H1 (cell line): ENCODE data around the gene GLB1L3. TPM values are rescaled to one million over a fixed set of nuclear protein-coding genes. Genes with fewer than 3 reads are reported as not detected.
A peak's percentile ranks its signal among the peaks of the same experiment; 100 is the strongest.

ENCODE experiments used
- CTCF ChIA-PET: fragments of 300-600 bp; sonication (Branson Sonifier 250); formaldehyde crosslinking; loops from one replicate; lab custom pipeline; 2021; ENCODE audit not compliant: partially characterized antibody; lab: Charles Lee
- POLR2A ChIA-PET: fragments of 300-600 bp; sonication (Branson Sonifier 250); formaldehyde crosslinking; loops from one replicate; lab custom pipeline; 2021; ENCODE audit warnings: inconsistent platforms; ENCODE audit not compliant: partially characterized antibody; lab: Charles Lee
- DNase-seq, 2 experiments: peaks; one replicate each; pipeline versions ENCODE4 v3.0.0 to v3.0.0-alpha.2; 2010 to 2022; ENCODE audit warnings: low spot score in 2 of 2, low read depth in 1 of 2, mixed read lengths in 1 of 2
- FAIRE-seq: peaks from 2 replicates; lab custom pipeline; 2011; peaks lifted over from hg19 to GRCh38; lab: Jason Lieb, UNC
- H2AFZ ChIP-seq: 2 replicates; pipeline ENCODE4 v1.8.1; 2012; ENCODE audit warnings: low read length, inconsistent platforms
- H2AK5ac ChIP-seq: 2 replicates; pipeline ENCODE4 v1.6.1; 2013; ENCODE audit warnings: low read depth, low read length
- H2BK120ac ChIP-seq: replicated peaks from 2 replicates; pipeline ENCODE3; 2013; ENCODE audit warnings: low read depth, low read length, inconsistent platforms
- H2BK12ac ChIP-seq: 2 replicates; pipeline ENCODE4 v1.6.1; 2013; ENCODE audit warnings: low read depth, low read length
- H2BK15ac ChIP-seq: 2 replicates; pipeline ENCODE4 v1.6.1; 2013; ENCODE audit warnings: low read length
- H2BK20ac ChIP-seq: 2 replicates; pipeline ENCODE4 v1.6.1; 2013; ENCODE audit warnings: low read length
- H2BK5ac ChIP-seq: 2 replicates; pipeline ENCODE4 v1.6.1; 2013; ENCODE audit warnings: low read depth, low read length
- H3K14ac ChIP-seq: 2 replicates; pipeline ENCODE4 v1.6.1; 2013; ENCODE audit warnings: inconsistent platforms; ENCODE audit not compliant: insufficient read length
- H3K18ac ChIP-seq: 2 replicates; pipeline ENCODE4 v1.6.1; 2013; ENCODE audit warnings: low read length; ENCODE audit errors: extremely low read depth
- H3K23ac ChIP-seq: 2 replicates; pipeline ENCODE4 v1.6.1; 2013; ENCODE audit warnings: inconsistent platforms; ENCODE audit not compliant: insufficient read length
- H3K23me2 ChIP-seq: 2 replicates; pipeline ENCODE4 v1.6.1; 2013; ENCODE audit warnings: low read depth, low read length
- H3K27ac ChIP-seq: 2 replicates; pipeline ENCODE4 v1.6.1; 2011; ENCODE audit warnings: low read depth, low read length, inconsistent platforms
- H3K27me3 ChIP-seq, 4 experiments: replicated peaks in 1 of 4; 1 replicate in 1 of 4; 2 replicates in 3 of 4; pipeline versions ENCODE4 v1.6.1 to v1.8.1; 2011 to 2013; ENCODE audit warnings: low read length in 3 of 4, mild to moderate bottlenecking in 3 of 4, inconsistent platforms in 2 of 4, mixed read lengths in 2 of 4, moderate library complexity in 1 of 4; ENCODE audit not compliant: control insufficient read depth in 3 of 4, insufficient read depth in 3 of 4; ENCODE audit errors: extremely low read depth in 1 of 4
- H3K36me3 ChIP-seq, 4 experiments: 2 replicates each; pipeline versions ENCODE4 v1.6.1 to v1.8.1; 2011 to 2013; ENCODE audit warnings: mild to moderate bottlenecking in 4 of 4, low read length in 3 of 4, moderate library complexity in 2 of 4, control low read depth in 1 of 4, inconsistent platforms in 1 of 4; ENCODE audit not compliant: insufficient read depth in 4 of 4, control insufficient read depth in 2 of 4
- H3K4ac ChIP-seq: replicated peaks from 2 replicates; pipeline ENCODE3; 2013; ENCODE audit warnings: low read length, low read depth, mixed read lengths, inconsistent platforms; ENCODE audit not compliant: insufficient read length
- H3K4me1 ChIP-seq, 4 experiments: replicated peaks in 1 of 4; 1 replicate in 1 of 4; 2 replicates in 3 of 4; pipeline versions ENCODE4 v1.6.1 to v1.8.1; 2011 to 2013; ENCODE audit warnings: low read length in 3 of 4, inconsistent platforms in 2 of 4, mixed read lengths in 1 of 4; ENCODE audit not compliant: insufficient read depth in 4 of 4, control insufficient read depth in 3 of 4
- H3K4me2 ChIP-seq, 2 experiments: 2 replicates each; pipeline versions ENCODE4 v1.6.1 to v1.8.1; 2011 to 2013; ENCODE audit warnings: low read depth in 2 of 2, low read length in 2 of 2, control low read depth in 1 of 2, inconsistent platforms in 1 of 2, mild to moderate bottlenecking in 1 of 2; ENCODE audit not compliant: insufficient read depth in 1 of 2
- H3K4me3 ChIP-seq, 4 experiments: fragments of 200-600, 300-600 bp in 1 of 4; sonication (generic), shearing (Covaris generic), sonication (Bioruptor Twin) in 1 of 4; 2 replicates each; pipeline versions ENCODE4 v1.5.1 to v1.8.1; 2011 to 2016; ENCODE audit warnings: low read length in 4 of 4, low read depth in 3 of 4, control low read depth in 2 of 4, inconsistent platforms in 2 of 4, mild to moderate bottlenecking in 2 of 4, mixed read lengths in 1 of 4, moderate library complexity in 1 of 4; ENCODE audit not compliant: insufficient read depth in 2 of 4; ENCODE audit errors: extremely low read depth in 1 of 4
- H3K56ac ChIP-seq: replicated peaks from 2 replicates; pipeline ENCODE3; 2013; ENCODE audit warnings: low read depth, mild to moderate bottlenecking, mixed read lengths, low read length, inconsistent platforms; ENCODE audit not compliant: insufficient read length
- H3K79me1 ChIP-seq: 2 replicates; pipeline ENCODE4 v1.6.1; 2013; ENCODE audit warnings: low read depth, low read length, control low read depth
- H3K79me2 ChIP-seq, 2 experiments: 2 replicates each; pipeline versions ENCODE4 v1.6.1 to v1.8.1; 2012 to 2013; ENCODE audit warnings: low read length in 2 of 2, mild to moderate bottlenecking in 2 of 2, inconsistent platforms in 1 of 2; ENCODE audit not compliant: insufficient read depth in 2 of 2, control insufficient read depth in 1 of 2
- H3K9ac ChIP-seq, 4 experiments: replicated peaks in 1 of 4; 1 replicate in 1 of 4; 2 replicates in 3 of 4; pipeline versions ENCODE4 v1.6.1 to v1.8.1; 2011 to 2013; ENCODE audit warnings: low read depth in 3 of 4, low read length in 3 of 4, control low read depth in 2 of 4, mild to moderate bottlenecking in 2 of 4, moderate library complexity in 2 of 4, inconsistent platforms in 1 of 4; ENCODE audit errors: extremely low read depth in 1 of 4
- H3K9me3 ChIP-seq, 2 experiments: 2 replicates each; pipeline versions ENCODE4 v1.6.1 to v1.8.1; 2012 to 2013; ENCODE audit warnings: mild to moderate bottlenecking in 2 of 2, moderate library complexity in 2 of 2, control low read depth in 1 of 2, inconsistent platforms in 1 of 2, low read depth in 1 of 2, low read length in 1 of 2, mixed read lengths in 1 of 2; ENCODE audit not compliant: insufficient read depth in 2 of 2
- H4K20me1 ChIP-seq, 2 experiments: replicated peaks in 1 of 2; 2 replicates each; pipeline versions ENCODE3 to v1.8.1; 2011 to 2013; ENCODE audit warnings: inconsistent platforms in 2 of 2, low read length in 2 of 2, mild to moderate bottlenecking in 1 of 2; ENCODE audit not compliant: insufficient read depth in 2 of 2, control insufficient read depth in 1 of 2
- H4K5ac ChIP-seq: 2 replicates; pipeline ENCODE4 v1.6.1; 2013; ENCODE audit warnings: low read length, low read depth, mixed read lengths, inconsistent platforms; ENCODE audit not compliant: insufficient read length
- H4K8ac ChIP-seq: 2 replicates; pipeline ENCODE4 v1.8.0; 2013; ENCODE audit warnings: mild to moderate bottlenecking, moderate library complexity, low read length, inconsistent platforms; ENCODE audit not compliant: insufficient read depth; ENCODE audit errors: extremely low read depth
- H4K91ac ChIP-seq: replicated peaks from 2 replicates; pipeline ENCODE3; 2013; ENCODE audit warnings: low read length, mixed read lengths, inconsistent platforms; ENCODE audit not compliant: insufficient read length
- KDM1A ChIP-seq: fragments of 200-600, 300-600 bp; sonication (generic); IDR thresholded peaks from 2 replicates; pipeline ENCODE4 v1.7.1; 2016; ENCODE audit warnings: mild to moderate bottlenecking, low read length, borderline replicate concordance
- ZNF274 ChIP-seq: IDR thresholded peaks from 2 replicates; pipeline ENCODE4 v1.7.0; 2012; ENCODE audit warnings: low read length, borderline replicate concordance; ENCODE audit errors: extremely low read depth
- WGBS, 2 experiments: shearing (Covaris generic) in 1 of 2; methylation state at CpG; one replicate each; pipeline versions ENCODE4 v1.1.6 to v1.1.7; 2013 to 2015; ENCODE audit warnings: low lambda C conversion rate in 2 of 2, mixed read lengths in 2 of 2, inconsistent platforms in 1 of 2, low coverage in 1 of 2, missing lambda C conversion rate in 1 of 2; ENCODE audit not compliant: insufficient replicate concordance in 2 of 2, insufficient coverage in 1 of 2, insufficient read length in 1 of 2; ENCODE audit errors: extremely low coverage in 1 of 2, missing lambda C conversion rate in 1 of 2; 5-methylcytosine and 5-hydroxymethylcytosine counted together
- polyA plus RNA-seq, 7 experiments: library from polyadenylated mRNA; depleted of rRNA in 3 of 7; stranded (reverse) in 5 of 7; unstranded in 2 of 7; fragments of >200 nt in 5 of 7; fragments of 200-250 nt in 2 of 7; gene quantifications; 1 replicate in 5 of 7; 2 replicates in 1 of 7; 4 replicates in 1 of 7; pipeline versions ENCODE4 v1.2.1 to v1.2.3, GENCODE V29; 2011 to 2013; ENCODE audit warnings: missing spikeins in 2 of 7, mixed read lengths in 2 of 7
- total RNA-seq: library from RNA; stranded (reverse); fragmentation: NEBNext Ultra II Directional; extraction: Animal tissue kit (Norgen Biotek cat#: 25700); gene quantifications from 2 replicates; pipeline ENCODE4 v1.2.1, GENCODE V29; 2021

GLB1L3 gene
- total and polyA plus RNA-seq, 2 of the 8 experiments (the other 6 are each of a cell fraction or from before 2014, with no cell fraction given) = 14.9 to 33.2 TPM

DNA sequence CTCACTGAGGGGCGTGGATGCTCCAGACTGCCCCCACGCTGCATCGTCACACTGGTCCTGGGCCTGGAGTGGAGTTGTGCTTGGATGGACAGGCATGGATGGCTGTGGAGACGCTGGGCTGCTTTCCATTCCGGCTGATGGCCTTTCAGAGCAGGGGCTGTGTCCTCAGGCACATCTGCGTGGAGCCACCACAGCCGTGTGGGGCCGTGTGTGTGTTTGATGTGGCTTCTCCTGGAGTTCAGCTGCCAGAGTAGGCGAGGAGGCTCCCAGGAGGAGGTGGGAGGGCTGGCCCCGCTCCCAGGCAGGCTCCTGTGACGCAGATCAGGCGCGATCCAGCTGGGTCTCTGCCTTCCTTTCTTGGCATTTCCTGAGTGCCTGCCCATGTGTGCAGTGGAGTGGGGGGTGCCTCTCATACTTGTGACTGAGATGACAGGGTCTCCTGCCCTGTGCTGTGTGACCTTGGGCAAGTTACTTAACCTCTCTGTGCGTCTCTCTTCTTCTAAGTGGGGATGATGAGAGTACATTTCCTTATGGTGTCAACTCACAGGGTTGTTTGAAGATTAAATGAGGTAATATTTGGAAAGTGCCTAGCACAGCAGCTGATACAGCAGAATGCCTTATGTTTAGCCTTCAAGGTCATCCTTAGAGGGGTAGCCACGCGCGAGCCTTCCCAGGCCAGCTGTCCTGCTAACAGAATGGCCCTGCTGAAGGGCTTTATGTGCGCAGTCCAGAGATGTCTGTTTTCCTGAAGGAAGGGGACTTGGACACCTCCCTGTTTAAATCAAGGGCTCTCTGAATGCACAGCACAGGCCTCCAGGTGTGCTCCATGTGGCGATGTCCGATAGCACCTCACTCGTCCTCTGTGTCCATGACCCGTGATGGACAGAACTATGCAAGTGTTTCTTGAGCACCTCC is 89.1 kb downstream of the GLB1L3 start:
- H2BK20ac ChIP-seq = no peak overlapping the region
- H4K20me1 ChIP-seq = no peaks in the 10 kb centered on the region
- H3K23me2 ChIP-seq = no peaks in the 10 kb centered on the region
- no peaks in the 10 kb centered on the region for H3K79me1 ChIP-seq
- H2AFZ ChIP-seq = no peak overlapping the region
- FAIRE-seq (no peak), DNase-seq (no peak)
- no peak overlapping the region for H4K5ac ChIP-seq
- no peak overlapping the region for H3K14ac ChIP-seq
- CTCF ChIA-PET = interaction anchor here (0.9 kb wide), 1 partner anchor 13 kb away, joined by 3 read pairs; no protein-coding TSS in a partner anchor
- H2BK12ac ChIP-seq = no peak overlapping the region
- H2BK120ac ChIP-seq = no peak overlapping the region
- H3K9ac ChIP-seq = no peak overlapping the region
- H4K91ac ChIP-seq = no peak overlapping the region
- no peak overlapping the region for H3K4ac ChIP-seq
- H3K36me3 ChIP-seq = no peaks in the 10 kb centered on the region
- peaks cover 0 to 3% (median 1%) of the 10 kb centered on the region in 4 experiments; a peak in 3 of 7 replicates for H3K27me3 ChIP-seq
- 81% methylated on average over 22 of the region's 22 CpGs; no CpG with 5 or more reads in 1 of the 2 experiments for WGBS, 2 experiments
- no peak overlapping the region for H3K23ac ChIP-seq
- H2BK5ac ChIP-seq = no peak overlapping the region
- H3K4me2 ChIP-seq = no peak overlapping the region
- H3K79me2 ChIP-seq = no peaks in the 10 kb centered on the region
- TF ChIP-seq ZNF274 (no peak), KDM1A (peak; percentile 71; the same call in 1 of the 2 replicates)
- TF ChIP-seq, all 59 proteins: peak for 1
- Histone ChIP-seq H3K9me3 (no peaks in the 10 kb centered on the region; a peak in 1 of 4 replicates), H3K56ac (no peak overlapping the region), H2AK5ac (no peak overlapping the region), H2BK15ac (no peak overlapping the region), H3K4me1 (no peaks in the 10 kb centered on the region; a peak in 1 of 7 replicates), H3K4me3 (no peak overlapping the region), H3K27ac (no peak overlapping the region), H4K8ac (peak overlapping the region; percentile 12; the same call in 1 of the 2 replicates), H3K18ac (no peak overlapping the region)
- POLR2A ChIA-PET = interaction anchor here (1.4 kb wide), 1 partner anchor 219 kb away, joined by 3 read pairs; no protein-coding TSS in a partner anchor
